Loucy (cell line): Measurements from ENCODE around the gene MAPK1.

ENCODE experiments used
- H2AFZ ChIP-seq: fragments of 200-600 bp; sonication (generic); 2 replicates; pipeline ENCODE4 v1.6.0; 2016; ENCODE audit warnings: antibody characterized with exemption, mild to moderate bottlenecking, low read length, moderate library complexity
- H3F3A ChIP-seq: fragments of 200-600 bp; 2 replicates; pipeline ENCODE4 v1.6.0; 2016; ENCODE audit warnings: antibody characterized with exemption, low read depth, mild to moderate bottlenecking
- H3K27me3 ChIP-seq: fragments of 200-600 bp; sonication (generic); 2 replicates; pipeline ENCODE4 v1.6.1; 2014; ENCODE audit warnings: low read length, mild to moderate bottlenecking; ENCODE audit not compliant: insufficient read depth, poor library complexity, severe bottlenecking
- H3K36me3 ChIP-seq: fragments of 200-600 bp; sonication (generic); 2 replicates; pipeline ENCODE4 v1.6.1; 2016; ENCODE audit warnings: low read length; ENCODE audit not compliant: insufficient read depth
- H3K4me1 ChIP-seq: fragments of 200-600 bp; sonication (generic); 2 replicates; pipeline ENCODE4 v1.5.1; 2014; ENCODE audit warnings: low read length, mild to moderate bottlenecking; ENCODE audit not compliant: insufficient read depth, poor library complexity, severe bottlenecking
- H3K4me2 ChIP-seq: fragments of 200-600 bp; sonication (generic); 2 replicates; pipeline ENCODE4 v1.6.0; 2014; ENCODE audit warnings: antibody characterized with exemption, low read length, low read depth, mild to moderate bottlenecking; ENCODE audit not compliant: poor library complexity, severe bottlenecking
- H3K4me3 ChIP-seq: fragments of 200-600 bp; sonication (generic); 2 replicates; pipeline ENCODE4 v1.5.1; 2014; ENCODE audit warnings: low read length, mild to moderate bottlenecking, mixed read lengths; ENCODE audit not compliant: poor library complexity, severe bottlenecking
- H3K79me2 ChIP-seq: fragments of 200-600 bp; sonication (generic); 2 replicates; pipeline ENCODE4 v1.6.1; 2014; ENCODE audit warnings: low read length; ENCODE audit not compliant: insufficient read depth
- H3K9ac ChIP-seq: fragments of 200-600 bp; sonication (generic); 2 replicates; pipeline ENCODE4 v1.6.0; 2014; ENCODE audit warnings: mild to moderate bottlenecking, low read depth, low read length, moderate library complexity; ENCODE audit not compliant: poor library complexity, severe bottlenecking
- H3K9me2 ChIP-seq: fragments of 200-600 bp; sonication (generic); replicated peaks from 2 replicates; pipeline ENCODE4 v1.6.1; 2016; ENCODE audit warnings: low read depth, low read length, mixed read lengths
- H3K9me3 ChIP-seq: fragments of 200-600 bp; sonication (generic); 2 replicates; pipeline ENCODE4 v1.6.1; 2014; ENCODE audit warnings: mild to moderate bottlenecking, antibody characterized with exemption, low read length, low read depth; ENCODE audit not compliant: insufficient read depth
- H4K20me1 ChIP-seq: fragments of 200-600 bp; sonication (generic); 2 replicates; pipeline ENCODE4 v1.6.0; 2014; ENCODE audit warnings: antibody characterized with exemption, low read length, mild to moderate bottlenecking; ENCODE audit not compliant: insufficient read depth, poor library complexity, severe bottlenecking
- CTCF ChIP-seq: fragments of 200-600 bp; sonication (generic); conservative IDR thresholded peaks from 2 replicates; pipeline ENCODE4 v1.5.1; 2014; ENCODE audit warnings: mild to moderate bottlenecking, antibody characterized with exemption, low read length
- EZH2phosphoT487 ChIP-seq: fragments of 200-600 bp; IDR thresholded peaks from 2 replicates; pipeline ENCODE4 v1.6.1; 2018; ENCODE audit warnings: antibody characterized with exemption, mild to moderate bottlenecking, moderate library complexity, borderline replicate concordance

MAPK1 gene

GRCh38 chr22:21865041-21865440 lies 2.4 kb downstream of the MAPK1 start:
- peaks cover 59% of the 10 kb centered on the region for H3K4me1 ChIP-seq
- H3K9ac ChIP-seq = peak overlapping the region; percentile 97
- TF ChIP-seq EZH2phosphoT487 = no peak
- TF ChIP-seq CTCF = no peak
- peak overlapping the region; percentile 86 for H3K4me3 ChIP-seq
- H3K4me2 ChIP-seq = peak overlapping the region; percentile 84
- H2AFZ ChIP-seq = no peak overlapping the region
- no peaks in the 10 kb centered on the region for H3K9me3 ChIP-seq
- H4K20me1 ChIP-seq = peaks cover 66% of the 10 kb centered on the region
- H3K27me3 ChIP-seq = peaks cover 4% of the 10 kb centered on the region
- no peaks in the 10 kb centered on the region; the same call in 1 of the 2 replicates for H3K36me3 ChIP-seq
- no peaks in the 10 kb centered on the region for H3F3A ChIP-seq
- no peaks in the 10 kb centered on the region for H3K9me2 ChIP-seq
- peaks cover 77% of the 10 kb centered on the region for H3K79me2 ChIP-seq

GRCh38 chr22:21862386-21863245 lies 4.8 kb downstream of the MAPK1 start:
- Histone ChIP-seq H3K4me2 (peak overlapping the region; percentile 84), H3K79me2 (peaks cover 97% of the 10 kb centered on the region), H3K9me2 (no peaks in the 10 kb centered on the region), H3K4me3 (peak overlapping the region; percentile 56), H3K36me3 (no peaks in the 10 kb centered on the region; the same call in 1 of the 2 replicates), H3K27me3 (peaks cover 4% of the 10 kb centered on the region), H3F3A (no peaks in the 10 kb centered on the region), H4K20me1 (peaks cover 91% of the 10 kb centered on the region), H2AFZ (no peak overlapping the region), H3K9me3 (no peaks in the 10 kb centered on the region), H3K4me1 (peaks cover 75% of the 10 kb centered on the region), H3K9ac (no peak overlapping the region)
- no peak for TF ChIP-seq EZH2phosphoT487
- TF ChIP-seq CTCF = no peak

GRCh38 chr22:21861851-21862250 lies 5.6 kb downstream of the MAPK1 start:
- peaks cover 98% of the 10 kb centered on the region for H4K20me1 ChIP-seq
- TF ChIP-seq CTCF = no peak
- TF ChIP-seq EZH2phosphoT487 = no peak

More at GRCh38 chr22:21861851-21862250, 5.6 kb downstream of the MAPK1 start:
- H3K4me1 ChIP-seq = peaks cover 75% of the 10 kb centered on the region
- no peaks in the 10 kb centered on the region for H3K9me2 ChIP-seq
- H3K4me3 ChIP-seq = peak overlapping the region; percentile 32
- H3K9ac ChIP-seq = peak overlapping the region; percentile 5
- H3K27me3 ChIP-seq = peaks cover 3% of the 10 kb centered on the region
- H3K4me2 ChIP-seq = peak overlapping the region; percentile 84
- H3K36me3 ChIP-seq = no peaks in the 10 kb centered on the region; the same call in 1 of the 2 replicates
- no peaks in the 10 kb centered on the region for H3F3A ChIP-seq
- no peak overlapping the region for H2AFZ ChIP-seq
- H3K79me2 ChIP-seq = peaks cover 98% of the 10 kb centered on the region
- H3K9me3 ChIP-seq = no peaks in the 10 kb centered on the region
